ENCODE data around the gene WFIKKN1.

DNA sequence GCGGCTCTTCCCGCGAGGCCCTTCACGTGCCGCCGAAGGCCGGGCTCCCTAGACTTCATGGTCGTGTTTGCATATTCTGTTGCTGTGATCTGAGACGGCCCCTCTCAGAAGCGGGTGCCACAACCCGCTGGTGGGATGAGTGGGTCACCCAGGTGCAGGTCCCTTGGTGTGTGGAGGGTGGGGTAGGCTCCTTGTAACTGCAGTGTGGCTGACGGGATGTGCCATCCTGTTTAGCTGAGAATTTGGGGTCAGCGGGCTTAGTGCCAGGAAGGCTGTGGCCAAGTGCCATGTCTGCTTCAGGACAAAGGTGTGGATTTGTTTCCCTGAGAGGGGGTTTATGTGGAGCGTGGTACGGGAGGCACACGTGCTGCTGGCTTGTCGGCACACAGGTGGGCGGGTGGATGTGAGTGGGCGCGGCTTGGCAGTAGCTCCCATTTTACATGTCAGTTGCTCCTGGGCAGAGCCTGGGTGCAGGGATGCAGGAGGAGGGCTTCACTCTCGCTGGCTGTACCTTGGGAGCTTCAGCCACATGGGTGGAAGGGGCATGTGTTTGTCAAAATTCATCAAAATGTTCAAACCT, 9.2 kb upstream of the WFIKKN1 start:
- TF ChIP-seq, protein P1, sequence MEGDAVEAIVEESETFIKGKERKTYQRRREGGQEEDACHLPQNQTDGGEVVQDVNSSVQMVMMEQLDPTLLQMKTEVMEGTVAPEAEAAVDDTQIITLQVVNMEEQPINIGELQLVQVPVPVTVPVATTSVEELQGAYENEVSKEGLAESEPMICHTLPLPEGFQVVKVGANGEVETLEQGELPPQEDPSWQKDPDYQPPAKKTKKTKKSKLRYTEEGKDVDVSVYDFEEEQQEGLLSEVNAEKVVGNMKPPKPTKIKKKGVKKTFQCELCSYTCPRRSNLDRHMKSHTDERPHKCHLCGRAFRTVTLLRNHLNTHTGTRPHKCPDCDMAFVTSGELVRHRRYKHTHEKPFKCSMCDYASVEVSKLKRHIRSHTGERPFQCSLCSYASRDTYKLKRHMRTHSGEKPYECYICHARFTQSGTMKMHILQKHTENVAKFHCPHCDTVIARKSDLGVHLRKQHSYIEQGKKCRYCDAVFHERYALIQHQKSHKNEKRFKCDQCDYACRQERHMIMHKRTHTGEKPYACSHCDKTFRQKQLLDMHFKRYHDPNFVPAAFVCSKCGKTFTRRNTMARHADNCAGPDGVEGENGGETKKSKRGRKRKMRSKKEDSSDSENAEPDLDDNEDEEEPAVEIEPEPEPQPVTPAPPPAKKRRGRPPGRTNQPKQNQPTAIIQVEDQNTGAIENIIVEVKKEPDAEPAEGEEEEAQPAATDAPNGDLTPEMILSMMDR (IDR thresholded peaks at IDR 0.05): no peak
- no peak for TF ChIP-seq POLR2A (IDR thresholded peaks at IDR 0.05)
